Measurements from ENCODE around the gene MED9.

DNA sequence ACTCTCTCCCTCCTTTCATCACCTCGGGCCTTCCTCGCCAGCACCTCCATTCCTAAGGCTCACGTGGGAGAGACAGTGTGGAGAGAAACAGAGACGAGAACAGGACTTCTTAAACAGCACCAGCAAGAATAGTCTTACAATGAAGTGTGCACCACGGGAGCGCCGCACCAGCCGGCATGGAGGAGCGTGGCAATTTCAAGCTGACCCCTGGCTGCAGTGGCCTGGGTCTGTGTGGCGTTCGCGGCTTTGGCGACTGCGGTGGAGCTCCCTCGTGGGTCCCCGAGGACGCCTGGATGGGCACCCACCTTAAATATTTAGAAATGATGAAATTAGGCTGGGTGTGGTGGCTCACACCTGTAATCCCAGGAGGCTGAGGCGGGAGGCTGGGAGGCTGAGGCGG, 20.5 kb upstream of the MED9 start:
- TF ChIP-seq, protein P1, sequence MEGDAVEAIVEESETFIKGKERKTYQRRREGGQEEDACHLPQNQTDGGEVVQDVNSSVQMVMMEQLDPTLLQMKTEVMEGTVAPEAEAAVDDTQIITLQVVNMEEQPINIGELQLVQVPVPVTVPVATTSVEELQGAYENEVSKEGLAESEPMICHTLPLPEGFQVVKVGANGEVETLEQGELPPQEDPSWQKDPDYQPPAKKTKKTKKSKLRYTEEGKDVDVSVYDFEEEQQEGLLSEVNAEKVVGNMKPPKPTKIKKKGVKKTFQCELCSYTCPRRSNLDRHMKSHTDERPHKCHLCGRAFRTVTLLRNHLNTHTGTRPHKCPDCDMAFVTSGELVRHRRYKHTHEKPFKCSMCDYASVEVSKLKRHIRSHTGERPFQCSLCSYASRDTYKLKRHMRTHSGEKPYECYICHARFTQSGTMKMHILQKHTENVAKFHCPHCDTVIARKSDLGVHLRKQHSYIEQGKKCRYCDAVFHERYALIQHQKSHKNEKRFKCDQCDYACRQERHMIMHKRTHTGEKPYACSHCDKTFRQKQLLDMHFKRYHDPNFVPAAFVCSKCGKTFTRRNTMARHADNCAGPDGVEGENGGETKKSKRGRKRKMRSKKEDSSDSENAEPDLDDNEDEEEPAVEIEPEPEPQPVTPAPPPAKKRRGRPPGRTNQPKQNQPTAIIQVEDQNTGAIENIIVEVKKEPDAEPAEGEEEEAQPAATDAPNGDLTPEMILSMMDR (conservative IDR thresholded peaks at IDR 0.05 in 1 of 2, IDR thresholded peaks at IDR 0.05 in 1 of 2; ENCODE audit: low read depth in 1 of 2, low read length in 2 of 2), result no peak
- TF ChIP-seq EZH2 (IDR thresholded peaks at IDR 0.05; ENCODE audit: low read length, missing control alignments), result no peak

Data from fibroblast of lung (primary cell).